SK-N-SH (cell line): Measurements from ENCODE around the gene RIMS4. TPM values are rescaled to one million over a fixed set of nuclear protein-coding genes. Genes with fewer than 3 reads are reported as not detected.

Experiments used
- CHD2 ChIP-seq: fragments of 150-350 bp; IDR thresholded peaks from 2 replicates; pipeline ENCODE4 v1.6.1; 2018; ENCODE audit warnings: low read length; ENCODE audit not compliant: partially characterized antibody
- EP300 ChIP-seq, 2 experiments: IDR thresholded peaks; 2 replicates each; pipeline versions ENCODE4 v1.4.0 to v1.6.1; 2012; ENCODE audit warnings: borderline replicate concordance in 1 of 2, low read depth in 1 of 2, low read length in 1 of 2
- FOXJ3 ChIP-seq: sonication (generic); formaldehyde crosslinking; IDR thresholded peaks from 2 replicates; pipeline ENCODE4 v1.5.1; 2020; ENCODE audit warnings: mild to moderate bottlenecking, missing genetic modification reagents
- FOXM1 ChIP-seq: IDR thresholded peaks from 2 replicates; pipeline ENCODE4 v1.4.0; 2012; ENCODE audit warnings: low read depth, mild to moderate bottlenecking
- GABPA ChIP-seq: IDR thresholded peaks from 2 replicates; pipeline ENCODE4 v1.4.0; 2012; ENCODE audit warnings: low read depth, mild to moderate bottlenecking
- GATA2 ChIP-seq: sonication (generic); formaldehyde crosslinking; IDR thresholded peaks from 2 replicates; pipeline ENCODE4 v1.5.0; 2020; ENCODE audit warnings: mild to moderate bottlenecking, missing genetic modification reagents
- NFIC ChIP-seq: IDR thresholded peaks from 2 replicates; pipeline ENCODE4 v1.4.0; 2012; ENCODE audit warnings: borderline replicate concordance
- POLR2AphosphoS5 ChIP-seq: IDR thresholded peaks from 2 replicates; pipeline ENCODE4 v1.6.1; 2012; ENCODE audit warnings: low read depth, low read length
- RAD21 ChIP-seq: IDR thresholded peaks from 2 replicates; pipeline ENCODE4 v1.6.1; 2012; ENCODE audit warnings: mild to moderate bottlenecking, low read length
- RFX5 ChIP-seq: IDR thresholded peaks from 2 replicates; pipeline ENCODE4 v1.6.1; 2012; ENCODE audit warnings: mild to moderate bottlenecking, improper control_type of control experiment, low read length
- RXRA ChIP-seq: IDR thresholded peaks from 2 replicates; pipeline ENCODE4 v1.4.0; 2012; ENCODE audit warnings: low read depth, mild to moderate bottlenecking, borderline replicate concordance
- TEAD4 ChIP-seq: IDR thresholded peaks from 2 replicates; pipeline ENCODE4 v1.4.0; 2012; ENCODE audit warnings: mild to moderate bottlenecking, borderline replicate concordance; ENCODE audit not compliant: insufficient read depth
- polyA plus RNA-seq, 3 experiments: library from polyadenylated mRNA; depleted of rRNA; stranded (reverse); fragments of >200 nt; gene quantifications; 2 replicates each; pipeline ENCODE4 v1.2.3, GENCODE V29; 2012
- TF ChIP-seq, protein P1 (sequence below): IDR thresholded peaks from 2 replicates; pipeline ENCODE4 v1.4.0; 2012; ENCODE audit warnings: low read depth
- TF ChIP-seq, protein P2 (sequence below): IDR thresholded peaks from 2 replicates; pipeline ENCODE4 v1.6.1; 2012; ENCODE audit warnings: mild to moderate bottlenecking, low read depth, low read length, moderate library complexity
- TF ChIP-seq, protein P3 (sequence below): IDR thresholded peaks from 2 replicates; pipeline ENCODE4; 2012
- TF ChIP-seq, protein P4 (sequence below): IDR thresholded peaks from 2 replicates; pipeline ENCODE4 v1.4.0; 2012; ENCODE audit warnings: low read depth, borderline replicate concordance
- TF ChIP-seq, protein P5 (sequence below): fragments of 150-350 bp; IDR thresholded peaks from 2 replicates; pipeline ENCODE4 v1.6.1; 2016; ENCODE audit warnings: mild to moderate bottlenecking, low read depth, low read length

Gene RIMS4
- polyA plus RNA-seq, 1 of the 3 experiments (the other 2 are of a cell fraction): 0.13 TPM

DNA sequence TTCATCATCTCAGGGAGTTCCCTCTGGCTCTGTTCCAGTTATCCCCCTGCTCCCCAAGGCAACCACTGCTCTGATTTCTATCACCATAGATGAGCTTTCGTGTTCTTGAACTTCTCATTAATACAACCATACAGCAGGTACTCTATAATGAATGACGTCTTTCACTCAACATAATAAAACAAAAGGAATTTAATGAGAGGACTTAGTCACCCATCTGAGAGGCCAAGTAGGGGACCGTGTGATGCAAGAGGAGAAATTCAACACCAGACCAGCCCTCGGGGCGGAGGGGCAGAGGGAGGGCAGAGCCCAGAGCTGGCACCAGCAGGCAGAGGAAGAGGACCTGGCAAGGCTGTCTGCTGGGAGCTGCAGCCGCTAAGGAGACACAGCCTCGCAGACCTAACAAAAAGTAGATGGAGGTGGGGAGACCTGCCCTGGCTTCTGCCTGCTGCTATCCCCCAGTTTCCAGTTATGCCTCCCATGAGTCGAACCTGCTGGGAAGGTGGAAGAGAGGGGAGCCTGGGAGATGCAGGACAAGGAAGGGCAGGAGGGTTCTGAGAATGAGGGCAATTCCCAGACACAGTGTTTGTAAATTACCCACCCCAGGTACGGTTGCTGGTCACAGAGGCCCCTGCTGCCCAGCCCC is 81.4 kb downstream of the RIMS4 start (continued):
- TF ChIP-seq FOXJ3 (CRISPR knock-in tag): no peak
- no peak for TF ChIP-seq RAD21
- peak; percentile 80; the same call in 1 of the 2 replicates for TF ChIP-seq RXRA
- TF ChIP-seq, protein P1, sequence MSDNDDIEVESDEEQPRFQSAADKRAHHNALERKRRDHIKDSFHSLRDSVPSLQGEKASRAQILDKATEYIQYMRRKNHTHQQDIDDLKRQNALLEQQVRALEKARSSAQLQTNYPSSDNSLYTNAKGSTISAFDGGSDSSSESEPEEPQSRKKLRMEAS: peak; percentile 62; the same call in 1 of the 2 replicates
- 0 out of 2 replicates have a peak, but pooled peaks have one; percentile 66 for TF ChIP-seq TEAD4
- TF ChIP-seq GATA2 (CRISPR knock-in tag): peak; percentile 47
- TF ChIP-seq, protein P2, sequence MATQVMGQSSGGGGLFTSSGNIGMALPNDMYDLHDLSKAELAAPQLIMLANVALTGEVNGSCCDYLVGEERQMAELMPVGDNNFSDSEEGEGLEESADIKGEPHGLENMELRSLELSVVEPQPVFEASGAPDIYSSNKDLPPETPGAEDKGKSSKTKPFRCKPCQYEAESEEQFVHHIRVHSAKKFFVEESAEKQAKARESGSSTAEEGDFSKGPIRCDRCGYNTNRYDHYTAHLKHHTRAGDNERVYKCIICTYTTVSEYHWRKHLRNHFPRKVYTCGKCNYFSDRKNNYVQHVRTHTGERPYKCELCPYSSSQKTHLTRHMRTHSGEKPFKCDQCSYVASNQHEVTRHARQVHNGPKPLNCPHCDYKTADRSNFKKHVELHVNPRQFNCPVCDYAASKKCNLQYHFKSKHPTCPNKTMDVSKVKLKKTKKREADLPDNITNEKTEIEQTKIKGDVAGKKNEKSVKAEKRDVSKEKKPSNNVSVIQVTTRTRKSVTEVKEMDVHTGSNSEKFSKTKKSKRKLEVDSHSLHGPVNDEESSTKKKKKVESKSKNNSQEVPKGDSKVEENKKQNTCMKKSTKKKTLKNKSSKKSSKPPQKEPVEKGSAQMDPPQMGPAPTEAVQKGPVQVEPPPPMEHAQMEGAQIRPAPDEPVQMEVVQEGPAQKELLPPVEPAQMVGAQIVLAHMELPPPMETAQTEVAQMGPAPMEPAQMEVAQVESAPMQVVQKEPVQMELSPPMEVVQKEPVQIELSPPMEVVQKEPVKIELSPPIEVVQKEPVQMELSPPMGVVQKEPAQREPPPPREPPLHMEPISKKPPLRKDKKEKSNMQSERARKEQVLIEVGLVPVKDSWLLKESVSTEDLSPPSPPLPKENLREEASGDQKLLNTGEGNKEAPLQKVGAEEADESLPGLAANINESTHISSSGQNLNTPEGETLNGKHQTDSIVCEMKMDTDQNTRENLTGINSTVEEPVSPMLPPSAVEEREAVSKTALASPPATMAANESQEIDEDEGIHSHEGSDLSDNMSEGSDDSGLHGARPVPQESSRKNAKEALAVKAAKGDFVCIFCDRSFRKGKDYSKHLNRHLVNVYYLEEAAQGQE: 0 out of 2 replicates have a peak, but pooled peaks have one; percentile 33
- TF ChIP-seq, protein P3, sequence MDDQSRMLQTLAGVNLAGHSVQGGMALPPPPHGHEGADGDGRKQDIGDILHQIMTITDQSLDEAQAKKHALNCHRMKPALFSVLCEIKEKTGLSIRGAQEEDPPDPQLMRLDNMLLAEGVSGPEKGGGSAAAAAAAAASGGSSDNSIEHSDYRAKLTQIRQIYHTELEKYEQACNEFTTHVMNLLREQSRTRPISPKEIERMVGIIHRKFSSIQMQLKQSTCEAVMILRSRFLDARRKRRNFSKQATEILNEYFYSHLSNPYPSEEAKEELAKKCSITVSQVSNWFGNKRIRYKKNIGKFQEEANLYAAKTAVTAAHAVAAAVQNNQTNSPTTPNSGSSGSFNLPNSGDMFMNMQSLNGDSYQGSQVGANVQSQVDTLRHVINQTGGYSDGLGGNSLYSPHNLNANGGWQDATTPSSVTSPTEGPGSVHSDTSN: peak; percentile 90
- no peak for TF ChIP-seq FOXM1
- no peak for TF ChIP-seq RFX5
- TF ChIP-seq, protein P4, sequence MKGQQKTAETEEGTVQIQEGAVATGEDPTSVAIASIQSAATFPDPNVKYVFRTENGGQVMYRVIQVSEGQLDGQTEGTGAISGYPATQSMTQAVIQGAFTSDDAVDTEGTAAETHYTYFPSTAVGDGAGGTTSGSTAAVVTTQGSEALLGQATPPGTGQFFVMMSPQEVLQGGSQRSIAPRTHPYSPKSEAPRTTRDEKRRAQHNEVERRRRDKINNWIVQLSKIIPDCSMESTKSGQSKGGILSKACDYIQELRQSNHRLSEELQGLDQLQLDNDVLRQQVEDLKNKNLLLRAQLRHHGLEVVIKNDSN: peak; percentile 25; the same call in 1 of the 2 replicates
- no peak for TF ChIP-seq GABPA
- peak; percentile 70 for TF ChIP-seq POLR2AphosphoS5
- TF ChIP-seq, protein P5, sequence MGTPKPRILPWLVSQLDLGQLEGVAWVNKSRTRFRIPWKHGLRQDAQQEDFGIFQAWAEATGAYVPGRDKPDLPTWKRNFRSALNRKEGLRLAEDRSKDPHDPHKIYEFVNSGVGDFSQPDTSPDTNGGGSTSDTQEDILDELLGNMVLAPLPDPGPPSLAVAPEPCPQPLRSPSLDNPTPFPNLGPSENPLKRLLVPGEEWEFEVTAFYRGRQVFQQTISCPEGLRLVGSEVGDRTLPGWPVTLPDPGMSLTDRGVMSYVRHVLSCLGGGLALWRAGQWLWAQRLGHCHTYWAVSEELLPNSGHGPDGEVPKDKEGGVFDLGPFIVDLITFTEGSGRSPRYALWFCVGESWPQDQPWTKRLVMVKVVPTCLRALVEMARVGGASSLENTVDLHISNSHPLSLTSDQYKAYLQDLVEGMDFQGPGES: no peak
- peak; percentile 59 to 77; a peak in 3 of 4 replicates for TF ChIP-seq EP300 (IDR thresholded peaks at IDR 0.05; ENCODE audit: borderline replicate concordance in 1 of 2, low read depth in 1 of 2, low read length in 1 of 2)
- TF ChIP-seq CHD2: peak; percentile 11
- TF ChIP-seq NFIC: peak; percentile 88
- TF ChIP-seq, all 33 proteins: peak for 15
